Prostate gland (tissue), 2 donors: Measurements from ENCODE around the gene COLEC12.

Source experiments
- POLR2AphosphoS5 ChIP-seq: sonication (generic); formaldehyde crosslinking; IDR thresholded peaks from one replicate; pipeline ENCODE4 v1.6.1; 2017; ENCODE audit warnings: antibody characterized with exemption
- TF ChIP-seq, protein P1 (sequence below), 4 experiments: fragments of 200-600 bp in 2 of 4; fragments of 450-650 bp in 2 of 4; sonication (generic) in 2 of 4; IDR thresholded peaks; 1 replicate in 3 of 4; 2 replicates in 1 of 4; pipeline ENCODE4 v1.5.1; 2016 to 2019; ENCODE audit warnings: antibody characterized with exemption in 4 of 4, mild to moderate bottlenecking in 2 of 4, moderate library complexity in 2 of 4

DNA sequence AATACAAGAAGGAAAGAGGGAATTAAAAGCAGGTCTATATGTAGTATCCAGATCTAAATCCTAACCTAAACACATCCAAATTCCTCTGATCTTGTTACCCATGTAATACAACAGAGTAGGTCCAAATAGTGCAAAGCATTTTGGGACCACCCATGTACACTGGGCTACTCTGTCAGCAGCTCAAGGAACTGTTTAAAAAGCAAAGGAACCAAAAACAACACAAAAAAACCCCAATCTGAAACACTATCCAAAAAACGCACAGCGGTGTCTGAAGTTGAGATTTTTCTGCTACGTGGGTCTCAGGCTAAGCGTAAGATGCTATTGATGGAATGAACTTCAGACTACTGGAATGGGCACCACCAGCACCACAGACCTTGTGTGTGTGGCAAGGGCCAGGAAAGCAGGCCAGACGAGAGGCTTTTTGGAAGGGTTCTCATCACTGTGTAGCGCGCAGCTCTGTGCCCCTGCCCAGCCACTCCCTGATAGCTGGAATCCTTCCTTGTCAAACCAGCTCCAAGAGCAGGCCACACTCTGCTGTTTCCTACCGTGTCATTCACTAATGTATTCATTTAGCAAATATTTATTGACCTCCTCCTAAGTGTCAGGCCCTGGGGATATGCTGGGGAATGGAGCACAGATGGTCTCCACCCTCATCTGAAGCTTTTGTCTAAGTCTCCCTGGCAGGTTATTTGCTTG, 101.4 kb downstream of the COLEC12 start:
- TF ChIP-seq, protein P1, sequence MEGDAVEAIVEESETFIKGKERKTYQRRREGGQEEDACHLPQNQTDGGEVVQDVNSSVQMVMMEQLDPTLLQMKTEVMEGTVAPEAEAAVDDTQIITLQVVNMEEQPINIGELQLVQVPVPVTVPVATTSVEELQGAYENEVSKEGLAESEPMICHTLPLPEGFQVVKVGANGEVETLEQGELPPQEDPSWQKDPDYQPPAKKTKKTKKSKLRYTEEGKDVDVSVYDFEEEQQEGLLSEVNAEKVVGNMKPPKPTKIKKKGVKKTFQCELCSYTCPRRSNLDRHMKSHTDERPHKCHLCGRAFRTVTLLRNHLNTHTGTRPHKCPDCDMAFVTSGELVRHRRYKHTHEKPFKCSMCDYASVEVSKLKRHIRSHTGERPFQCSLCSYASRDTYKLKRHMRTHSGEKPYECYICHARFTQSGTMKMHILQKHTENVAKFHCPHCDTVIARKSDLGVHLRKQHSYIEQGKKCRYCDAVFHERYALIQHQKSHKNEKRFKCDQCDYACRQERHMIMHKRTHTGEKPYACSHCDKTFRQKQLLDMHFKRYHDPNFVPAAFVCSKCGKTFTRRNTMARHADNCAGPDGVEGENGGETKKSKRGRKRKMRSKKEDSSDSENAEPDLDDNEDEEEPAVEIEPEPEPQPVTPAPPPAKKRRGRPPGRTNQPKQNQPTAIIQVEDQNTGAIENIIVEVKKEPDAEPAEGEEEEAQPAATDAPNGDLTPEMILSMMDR (IDR thresholded peaks at IDR 0.05), result no peak
- TF ChIP-seq POLR2AphosphoS5, result no peak
